ENCODE results near the gene CD109. TPM values are rescaled to one million over a fixed set of nuclear protein-coding genes. Genes with fewer than 3 reads are reported as not detected.
"Not testable (repeated sequence)": the region's sequence is repeated elsewhere in the genome, so short reads cannot be mapped to it uniquely, and the experiment has no call there.

The CD109 gene
- total RNA-seq, 1 experiment from 2014 or later = 19.1 TPM

GRCh38 chr6:73724389-73724788 is 28.4 kb downstream of the CD109 start:
- no TSS peak for BruUV-seq (replicated peaks)
- Histone ChIP-seq H3K36me3 (ENCODE audit: low read depth, low read length) (no peaks in the 10 kb centered on the region), H3K27me3 (ENCODE audit: low read length) (no peaks in the 10 kb centered on the region), H3K4me2 (ENCODE audit: low read length) (no peak overlapping the region), H3K4me3 (ENCODE audit: low read length) (no peak overlapping the region), H3K27ac (ENCODE audit: low read length) (no peak overlapping the region), H4K20me1 (ENCODE audit: low read length) (no peaks in the 10 kb centered on the region), H3K9me2 (replicated peaks; ENCODE audit: low read length) (no peaks in the 10 kb centered on the region), H3K9ac (ENCODE audit: low read length) (no peak overlapping the region), H3K9me3 (ENCODE audit: low read length) (no peaks in the 10 kb centered on the region), H3F3A (ENCODE audit: low read length, unreplicated experiment) (no peaks in the 10 kb centered on the region), H3K4me1 (ENCODE audit: insufficient read depth, low read length) (peaks cover 11% of the 10 kb centered on the region; the same call in 1 of the 2 replicates), H2AFZ (ENCODE audit: low read length) (no peak overlapping the region), H3K79me2 (ENCODE audit: low read length) (no peaks in the 10 kb centered on the region)
- ChIA-PET POLR2A (ENCODE audit: unreplicated experiment) (no interaction called here), CTCF (no interaction called here)
- no peak for DNase-seq
- ATAC-seq = no peak
- no peak for TF ChIP-seq EZH2 (IDR thresholded peaks at IDR 0.05; ENCODE audit: low read length, unreplicated experiment)
- TF ChIP-seq CTCF (conservative IDR thresholded peaks at IDR 0.05; ENCODE audit: low read depth, low read length) = no peak
- TF ChIP-seq EZH2phosphoT487 (IDR thresholded peaks at IDR 0.05; ENCODE audit: borderline replicate concordance, low read length) = no peak
- intact Hi-C loops (cut with micrococcal nuclease) = no loop called here

GRCh38 chr6:73725192-73725591 is 29.2 kb downstream of the CD109 start:
- H3K4me2 ChIP-seq (ENCODE audit: low read length); POLR2A ChIA-PET (ENCODE audit: unreplicated experiment): not testable (repeated sequence)

GRCh38 chr6:73727114-73727513 is 31.1 kb downstream of the CD109 start:
- TF ChIP-seq EZH2 (IDR thresholded peaks at IDR 0.05; ENCODE audit: low read length, unreplicated experiment) (no peak), CTCF (conservative IDR thresholded peaks at IDR 0.05; ENCODE audit: low read depth, low read length) (no peak), EZH2phosphoT487 (IDR thresholded peaks at IDR 0.05; ENCODE audit: borderline replicate concordance, low read length) (no peak)

More at GRCh38 chr6:73725192-73725591, 29.2 kb downstream of the CD109 start:
- H3K9ac ChIP-seq (ENCODE audit: low read length); H2AFZ ChIP-seq (ENCODE audit: low read length); DNase-seq; CTCF ChIA-PET; H3K36me3 ChIP-seq (ENCODE audit: low read depth, low read length); H3F3A ChIP-seq (ENCODE audit: low read length, unreplicated experiment); H3K27me3 ChIP-seq (ENCODE audit: low read length); H3K27ac ChIP-seq (ENCODE audit: low read length); BruUV-seq (replicated peaks); H3K79me2 ChIP-seq (ENCODE audit: low read length); H3K9me2 ChIP-seq (replicated peaks; ENCODE audit: low read length); H3K4me3 ChIP-seq (ENCODE audit: low read length); H3K9me3 ChIP-seq (ENCODE audit: low read length); ATAC-seq; H4K20me1 ChIP-seq (ENCODE audit: low read length); intact Hi-C loops (cut with micrococcal nuclease): not testable (repeated sequence)
- peaks cover 11% of the 10 kb centered on the region; the same call in 1 of the 2 replicates for H3K4me1 ChIP-seq (ENCODE audit: insufficient read depth, low read length)

More at GRCh38 chr6:73727114-73727513, 31.1 kb downstream of the CD109 start:
- H4K20me1 ChIP-seq (ENCODE audit: low read length) = no peaks in the 10 kb centered on the region
- POLR2A ChIA-PET (ENCODE audit: unreplicated experiment) = no interaction called here
- peaks cover 9% of the 10 kb centered on the region; the same call in 1 of the 2 replicates for H3K4me1 ChIP-seq (ENCODE audit: insufficient read depth, low read length)
- H3K4me2 ChIP-seq (ENCODE audit: low read length) = no peak overlapping the region
- ATAC-seq (no peak), DNase-seq (no peak)
- H3K36me3 ChIP-seq (ENCODE audit: low read depth, low read length) = no peaks in the 10 kb centered on the region
- H3K9ac ChIP-seq (ENCODE audit: low read length) = no peak overlapping the region
- H2AFZ ChIP-seq (ENCODE audit: low read length) = no peak overlapping the region
- H3F3A ChIP-seq (ENCODE audit: low read length, unreplicated experiment) = no peaks in the 10 kb centered on the region
- BruUV-seq (replicated peaks) = no TSS peak
- intact Hi-C loops (cut with micrococcal nuclease) = no loop called here
- no peaks in the 10 kb centered on the region for H3K9me3 ChIP-seq (ENCODE audit: low read length)
- H3K79me2 ChIP-seq (ENCODE audit: low read length) = no peaks in the 10 kb centered on the region
- no peak overlapping the region for H3K4me3 ChIP-seq (ENCODE audit: low read length)
- CTCF ChIA-PET = no interaction called here
- no peaks in the 10 kb centered on the region for H3K9me2 ChIP-seq (replicated peaks; ENCODE audit: low read length)
- no peak overlapping the region for H3K27ac ChIP-seq (ENCODE audit: low read length)
- no peaks in the 10 kb centered on the region for H3K27me3 ChIP-seq (ENCODE audit: low read length)

Measured in PC-3 (cell line).